HG03442 (cell line): Measurements from ENCODE around the gene ZNRF3.

ENCODE experiments used
- ATAC-seq: cut with Tn5 transposase; IDR thresholded peaks from one replicate; pipeline ENCODE4 v1.9.1; 2021; ENCODE audit warnings: mild to moderate bottlenecking, moderate library complexity; ENCODE audit not compliant: unreplicated experiment

Gene ZNRF3

GRCh38 chr22:29106839-29107238, 223.5 kb downstream of the ZNRF3 start:
- ATAC-seq = no peak
